Measurements from ENCODE around the gene FAM76B.

FAM76B gene

GRCh38 chr11:95802806-95803205 is 13.2 kb upstream of the FAM76B start:
- no peak overlapping the region for H3K4me3 ChIP-seq (ENCODE audit: low read depth, low read length)
- no peak for TF ChIP-seq CTCF (conservative IDR thresholded peaks at IDR 0.05; ENCODE audit: low read depth, low read length)

GRCh38 chr11:95800438-95800837 is 10.9 kb upstream of the FAM76B start:
- DNase-seq (ENCODE audit: low read depth): no peak
- TF ChIP-seq CTCF (conservative IDR thresholded peaks at IDR 0.05; ENCODE audit: low read depth, low read length): no peak
- no peak overlapping the region for H3K4me3 ChIP-seq (ENCODE audit: low read depth, low read length)

More at GRCh38 chr11:95802806-95803205, 13.2 kb upstream of the FAM76B start:
- DNase-seq (ENCODE audit: low read depth): no peak

- no peak for TF ChIP-seq CTCF (conservative IDR thresholded peaks at IDR 0.05; ENCODE audit: low read depth, low read length)
- no peak overlapping the region for H3K4me3 ChIP-seq (ENCODE audit: low read depth, low read length)
- DNase-seq (ENCODE audit: low read depth): no peak
Measured at GRCh38 chr11:95799546-95799945, 10.0 kb upstream of the FAM76B start.

- TF ChIP-seq CTCF (conservative IDR thresholded peaks at IDR 0.05; ENCODE audit: low read depth, low read length): no peak
- no peak overlapping the region for H3K4me3 ChIP-seq (ENCODE audit: low read depth, low read length)
- DNase-seq (ENCODE audit: low read depth): no peak
Measured at GRCh38 chr11:95796501-95796900, 6.9 kb upstream of the FAM76B start.

- TF ChIP-seq CTCF (conservative IDR thresholded peaks at IDR 0.05; ENCODE audit: low read depth, low read length): no peak
- no peak overlapping the region for H3K4me3 ChIP-seq (ENCODE audit: low read depth, low read length)
- no peak for DNase-seq (ENCODE audit: low read depth)
Measured at GRCh38 chr11:95795627-95796295, 6.2 kb upstream of the FAM76B start.

- DNase-seq (ENCODE audit: low read depth): peak; percentile 4
- TF ChIP-seq CTCF (conservative IDR thresholded peaks at IDR 0.05; ENCODE audit: low read depth, low read length): no peak
Measured at GRCh38 chr11:95794086-95794485, 4.5 kb upstream of the FAM76B start.

GRCh38 chr11:95793116-95793515 is 3.5 kb upstream of the FAM76B start:
- no peak for DNase-seq (ENCODE audit: low read depth)
- H3K4me3 ChIP-seq (ENCODE audit: low read depth, low read length): no peak overlapping the region
- TF ChIP-seq CTCF (conservative IDR thresholded peaks at IDR 0.05; ENCODE audit: low read depth, low read length): no peak

More at GRCh38 chr11:95794086-95794485, 4.5 kb upstream of the FAM76B start:
- H3K4me3 ChIP-seq (ENCODE audit: low read depth, low read length): no peak overlapping the region

Measured in choroid plexus epithelial cell (primary cell).